Ovary (tissue), 3 donors: ENCODE measurements around the gene RYR2.

Source experiments
- EP300 ChIP-seq: sonication (generic); formaldehyde crosslinking; IDR thresholded peaks from one replicate; pipeline ENCODE4 v1.6.1; 2017; ENCODE audit warnings: antibody characterized with exemption
- POLR2A ChIP-seq: fragments of 450-650 bp; IDR thresholded peaks from one replicate; pipeline ENCODE4 v1.6.1; 2017; ENCODE audit warnings: antibody characterized with exemption, mild to moderate bottlenecking, moderate library complexity
- TF ChIP-seq, protein P1 (sequence below), 3 donors: fragments of 450-650 bp in 2 of 3; fragments of 200-600 bp in 1 of 3; IDR thresholded peaks; one replicate each; pipeline versions ENCODE4 v1.5.1 to v1.8.0; 2016 to 2022; ENCODE audit warnings: antibody characterized with exemption in 3 of 3, mild to moderate bottlenecking in 1 of 3
- donor health status: DM: no; HTN: no; CAD: no.

DNA sequence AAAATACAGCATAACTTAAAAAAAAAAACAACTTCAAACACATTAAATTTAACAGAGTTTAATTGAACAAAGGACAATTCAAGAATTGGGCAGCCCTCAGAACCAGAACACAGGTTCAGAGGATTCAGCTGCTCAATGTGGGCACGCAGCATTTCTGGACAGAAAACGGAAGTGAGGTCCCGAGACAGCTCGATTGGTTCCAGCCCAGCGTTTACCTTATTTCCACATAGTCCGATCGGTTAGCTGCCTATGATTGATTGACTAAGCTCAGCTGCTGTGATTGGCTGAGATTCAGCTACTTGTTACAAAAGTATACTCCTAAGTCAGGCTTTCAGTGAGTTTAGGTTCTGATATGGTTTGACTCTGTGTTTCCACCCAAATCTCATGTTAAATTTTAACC is 815.5 kb downstream of the RYR2 start:
- no peak for TF ChIP-seq POLR2A
- TF ChIP-seq, protein P1, sequence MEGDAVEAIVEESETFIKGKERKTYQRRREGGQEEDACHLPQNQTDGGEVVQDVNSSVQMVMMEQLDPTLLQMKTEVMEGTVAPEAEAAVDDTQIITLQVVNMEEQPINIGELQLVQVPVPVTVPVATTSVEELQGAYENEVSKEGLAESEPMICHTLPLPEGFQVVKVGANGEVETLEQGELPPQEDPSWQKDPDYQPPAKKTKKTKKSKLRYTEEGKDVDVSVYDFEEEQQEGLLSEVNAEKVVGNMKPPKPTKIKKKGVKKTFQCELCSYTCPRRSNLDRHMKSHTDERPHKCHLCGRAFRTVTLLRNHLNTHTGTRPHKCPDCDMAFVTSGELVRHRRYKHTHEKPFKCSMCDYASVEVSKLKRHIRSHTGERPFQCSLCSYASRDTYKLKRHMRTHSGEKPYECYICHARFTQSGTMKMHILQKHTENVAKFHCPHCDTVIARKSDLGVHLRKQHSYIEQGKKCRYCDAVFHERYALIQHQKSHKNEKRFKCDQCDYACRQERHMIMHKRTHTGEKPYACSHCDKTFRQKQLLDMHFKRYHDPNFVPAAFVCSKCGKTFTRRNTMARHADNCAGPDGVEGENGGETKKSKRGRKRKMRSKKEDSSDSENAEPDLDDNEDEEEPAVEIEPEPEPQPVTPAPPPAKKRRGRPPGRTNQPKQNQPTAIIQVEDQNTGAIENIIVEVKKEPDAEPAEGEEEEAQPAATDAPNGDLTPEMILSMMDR (IDR thresholded peaks at IDR 0.05) = no peak
- TF ChIP-seq EP300 = no peak
